Neural progenitor cell (in vitro differentiated cells): ENCODE results near the gene FTH1.

Source experiments
- CTCF ChIP-seq: fragments of 200-600 bp; sonication (generic); IDR thresholded peaks from 2 replicates; pipeline ENCODE4 v1.5.1; 2017; ENCODE audit warnings: antibody characterized with exemption, mild to moderate bottlenecking
- EZH2 ChIP-seq: fragments of 200-600 bp; sonication (generic); IDR thresholded peaks from 2 replicates; pipeline ENCODE4 v1.6.1; 2017; ENCODE audit warnings: antibody characterized with exemption, mild to moderate bottlenecking, moderate library complexity
- EZH2phosphoT487 ChIP-seq: fragments of 200-600 bp; sonication (generic); IDR thresholded peaks from 2 replicates; pipeline ENCODE4 v1.6.1; 2017; ENCODE audit warnings: antibody characterized with exemption

GRCh38 chr11:61973476-61974162 is 6.2 kb upstream of the FTH1 start:
- no peak for TF ChIP-seq CTCF
- TF ChIP-seq EZH2, result no peak
- TF ChIP-seq EZH2phosphoT487, result no peak
